NCI-H82 treated with DMSO at 0.1 percent for 48 hours (cell line): Measurements from ENCODE around the gene GGT6.

ENCODE experiments used
- DNase-seq: peaks from one replicate; lab custom pipeline; 2025; ENCODE audit not compliant: unreplicated experiment; lab: John Stamatoyannopoulos, UW

Gene GGT6

GRCh38 chr17:4509401-4509800 lies 51.0 kb downstream of the GGT6 start:
- no peak for DNase-seq

- no peak for DNase-seq
Observed at GRCh38 chr17:4508207-4508606, 52.2 kb downstream of the GGT6 start.

GRCh38 chr17:4507361-4508111 lies 52.8 kb downstream of the GGT6 start:
- no peak for DNase-seq
